Measurements from ENCODE around the gene ACOX1. TPM values are rescaled to one million over a fixed set of nuclear protein-coding genes. Genes with fewer than 3 reads are reported as not detected.

ACOX1 gene
- total and polyA plus RNA-seq, 2 of the 13 experiments (the other 11 are each of a cell fraction or from before 2014, with no cell fraction given): 86.4 to 120 TPM

- TF ChIP-seq ZBTB46 (CRISPR knock-in tag; IDR thresholded peaks at IDR 0.05; ENCODE audit: borderline replicate concordance): no peak
- no peak for TF ChIP-seq NR2F6 (IDR thresholded peaks at IDR 0.05)
- TF ChIP-seq NR2F6 (CRISPR knock-in tag; IDR thresholded peaks at IDR 0.05): peak; percentile 54; the same call in 1 of the 2 replicates
- peak; percentile 96 for TF ChIP-seq SAFB2 (CRISPR knock-in tag; IDR thresholded peaks at IDR 0.05; ENCODE audit: borderline replicate concordance, low read depth)
- TF ChIP-seq SP5 (CRISPR knock-in tag; IDR thresholded peaks at IDR 0.05; ENCODE audit: borderline replicate concordance, low read depth): peak; percentile 64
- peak; percentile 83 for TF ChIP-seq HOXA5 (CRISPR knock-in tag; IDR thresholded peaks at IDR 0.05)
- no peak for TF ChIP-seq DNMT3B (CRISPR knock-in tag; conservative IDR thresholded peaks at IDR 0.05)
- TF ChIP-seq DMTF1 (CRISPR knock-in tag; IDR thresholded peaks at IDR 0.05): 0 out of 2 replicates have a peak, but pooled peaks have one; percentile 56
- peak; percentile 69; the same call in 1 of the 2 replicates for TF ChIP-seq ZNF280D (CRISPR knock-in tag; IDR thresholded peaks at IDR 0.05)
- TF ChIP-seq ZSCAN30 (CRISPR knock-in tag; IDR thresholded peaks at IDR 0.05): no peak
- peak; percentile 95 for TF ChIP-seq PHF5A (CRISPR knock-in tag; IDR thresholded peaks at IDR 0.05; ENCODE audit: low read depth, unreplicated experiment)
- peak; percentile 61 for TF ChIP-seq HINFP (CRISPR knock-in tag; IDR thresholded peaks at IDR 0.05; ENCODE audit: low read depth)
- TF ChIP-seq ZNF503 (CRISPR knock-in tag; IDR thresholded peaks at IDR 0.05): peak; percentile 70; the same call in 1 of the 2 replicates
- no peak for TF ChIP-seq GPBP1L1 (CRISPR knock-in tag; IDR thresholded peaks at IDR 0.05)
- peak; percentile 96 for TF ChIP-seq HCFC1 (IDR thresholded peaks at IDR 0.05; ENCODE audit: low read depth, low read length)
- no peak for TF ChIP-seq ZNF282 (IDR thresholded peaks at IDR 0.05; ENCODE audit: partially characterized antibody)
Measured at GRCh38 chr17:75940727-75941441, 38.1 kb downstream of the ACOX1 start, which contains the start of gene FBF1 (continued).
